HUES64 (cell line): ENCODE measurements around the gene CYB561D2.

Experiments used
- H3K27ac ChIP-seq: 2 replicates; pipeline ENCODE4 v1.7.0; 2013; ENCODE audit warnings: low read depth, low read length, inconsistent platforms
- H3K27me3 ChIP-seq: 2 replicates; pipeline ENCODE4 v1.6.1; 2013; ENCODE audit warnings: mild to moderate bottlenecking, low read length; ENCODE audit not compliant: insufficient read depth
- H3K36me3 ChIP-seq: 2 replicates; pipeline ENCODE4 v1.6.1; 2013; ENCODE audit warnings: mild to moderate bottlenecking, low read length; ENCODE audit not compliant: insufficient read depth
- H3K4me1 ChIP-seq: 2 replicates; pipeline ENCODE4 v1.6.1; 2013; ENCODE audit warnings: mild to moderate bottlenecking, low read length, moderate library complexity; ENCODE audit not compliant: insufficient read depth
- H3K4me3 ChIP-seq: 2 replicates; pipeline ENCODE4 v1.5.1; 2013; ENCODE audit warnings: mild to moderate bottlenecking, low read length, moderate library complexity
- H3K9ac ChIP-seq: 2 replicates; pipeline ENCODE4 v1.6.1; 2013; ENCODE audit warnings: mild to moderate bottlenecking, low read depth, low read length
- H3K9me3 ChIP-seq: 2 replicates; pipeline ENCODE4 v1.6.1; 2013; ENCODE audit warnings: low read depth, low read length; ENCODE audit not compliant: insufficient read depth
- WGBS: fragments of 150-250, 120-280 bp; methylation state at CpG from one replicate; pipeline ENCODE4 v1.1.7; 2013; ENCODE audit warnings: missing lambda C conversion rate; 5-methylcytosine and 5-hydroxymethylcytosine counted together

CYB561D2 gene

DNA sequence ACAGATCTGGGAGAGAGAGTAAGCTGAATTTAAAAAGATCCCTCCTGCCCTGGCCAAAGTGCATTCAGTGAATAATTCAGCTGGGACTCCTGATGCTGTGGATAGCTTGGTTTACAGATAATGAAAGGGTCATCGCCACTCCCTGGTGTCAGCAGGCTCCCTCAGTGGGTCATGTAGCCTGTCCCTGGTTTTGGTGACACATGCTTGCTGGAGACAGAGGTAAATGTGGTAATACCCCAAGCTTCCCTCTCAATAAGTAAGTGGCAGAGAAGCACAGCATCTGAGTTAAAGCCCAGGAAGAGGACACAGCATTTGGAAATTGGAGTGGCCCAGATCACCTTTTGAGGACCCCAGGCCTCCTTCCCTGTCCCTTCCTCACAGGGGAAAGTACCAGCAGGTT lies 6.8 kb downstream of the CYB561D2 start:
- Histone ChIP-seq H3K36me3 (peaks cover 45% of the 10 kb centered on the region), H3K4me1 (peaks cover 11% of the 10 kb centered on the region; the same call in 1 of the 2 replicates), H3K27ac (no peak overlapping the region), H3K9me3 (no peaks in the 10 kb centered on the region), H3K27me3 (no peaks in the 10 kb centered on the region), H3K4me3 (peak overlapping the region; percentile 78; the same call in 1 of the 2 replicates), H3K9ac (peak overlapping the region; percentile 48; the same call in 1 of the 2 replicates)
- 97% methylated on average over 1 of the region's 1 CpG for WGBS

DNA sequence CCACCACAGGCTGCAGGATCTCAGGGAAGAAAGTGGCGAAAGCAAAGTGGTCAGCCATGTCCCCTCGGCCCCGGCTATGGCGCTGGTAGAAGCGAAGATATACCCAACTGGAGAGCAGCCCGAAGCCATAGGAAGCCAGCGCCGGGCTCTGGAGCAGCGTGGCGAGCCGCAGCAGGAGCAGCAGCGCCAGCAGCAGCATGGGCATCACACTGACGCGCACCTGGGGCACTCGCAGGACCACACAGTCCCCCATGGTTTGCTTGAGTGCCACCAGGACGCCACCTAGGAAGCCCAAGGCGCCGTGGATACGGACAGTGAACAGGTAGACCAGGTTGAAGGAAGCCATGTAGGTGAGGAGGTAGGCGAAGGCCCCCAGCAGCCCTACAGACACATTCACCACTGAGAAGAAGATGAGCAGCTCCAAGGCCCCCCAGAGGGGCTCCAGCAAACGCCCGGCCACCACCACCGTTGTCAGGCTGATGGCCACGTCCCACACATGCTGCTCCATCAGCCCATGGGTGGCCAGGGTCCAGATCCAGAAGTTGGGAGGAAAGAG lies 7.8 kb downstream of the CYB561D2 start:
- peak overlapping the region; percentile 77 for H3K9ac ChIP-seq
- peaks cover 41% of the 10 kb centered on the region for H3K36me3 ChIP-seq
- 84% methylated on average over 23 of the region's 24 CpGs for WGBS
- H3K4me1 ChIP-seq: peaks cover 11% of the 10 kb centered on the region; the same call in 1 of the 2 replicates
- H3K27me3 ChIP-seq: peaks cover 1% of the 10 kb centered on the region; the same call in 1 of the 2 replicates
- H3K27ac ChIP-seq: no peak overlapping the region
- H3K4me3 ChIP-seq: peak overlapping the region; percentile 78
- no peaks in the 10 kb centered on the region for H3K9me3 ChIP-seq

DNA sequence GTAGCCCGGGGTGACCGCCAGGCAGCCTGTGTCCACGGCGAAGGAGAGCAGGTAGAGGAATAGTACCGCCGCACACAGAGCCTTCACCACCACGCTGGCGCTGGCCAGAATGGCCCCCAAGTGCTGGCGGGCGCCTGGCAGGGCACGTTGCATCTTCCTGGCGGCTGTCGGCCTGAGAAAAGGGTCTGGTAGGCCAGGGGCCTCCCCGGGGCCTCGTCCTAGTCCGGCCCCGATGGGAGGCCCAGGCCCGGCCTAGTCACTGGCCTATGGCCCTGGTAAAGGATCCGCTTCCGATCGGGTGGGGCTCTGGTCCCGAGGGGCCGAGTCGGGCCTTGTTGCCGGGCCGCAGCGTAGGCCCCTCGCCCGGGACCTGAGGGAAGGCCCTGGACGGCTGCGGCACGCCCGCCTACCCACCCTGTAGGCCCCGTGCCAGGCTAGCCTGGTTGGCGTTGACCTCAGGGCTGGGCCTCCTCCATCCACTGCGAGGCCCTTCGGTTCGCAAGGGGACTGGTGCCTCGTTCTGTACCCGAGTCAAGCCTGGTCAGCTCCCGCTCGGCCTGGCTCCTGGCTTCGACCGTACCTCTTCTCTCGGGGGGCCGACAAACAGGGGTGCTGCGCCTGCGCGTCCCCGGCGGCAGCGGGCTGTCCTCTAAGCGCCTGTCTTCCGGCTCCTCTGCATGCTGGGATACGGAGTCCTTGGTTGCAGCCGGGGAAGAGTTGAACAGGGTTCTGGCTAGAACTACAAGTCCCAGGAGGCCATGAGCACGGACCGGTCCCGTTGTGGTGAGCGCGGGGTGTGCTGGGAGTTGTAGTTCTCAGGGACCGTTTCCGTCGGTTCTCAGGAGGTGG lies 8.5 kb downstream of the CYB561D2 start, which contains the start of gene TMEM115:
Gene TMEM115, minus strand, starts transcription at position 611 of the 849 bp plus-strand sequence. Its CDS starts 458 bp downstream, at position 153.
- 6% methylated on average over 64 of the region's 64 CpGs for WGBS
- peak within 1 kb of the TSS; percentile 77 for H3K9ac ChIP-seq
- peaks cover 8% of the 10 kb centered on the region for H3K27me3 ChIP-seq
- H3K36me3 ChIP-seq: peaks cover 38% of the 10 kb centered on the region
- H3K9me3 ChIP-seq: no peaks in the 10 kb centered on the region
- peak within 1 kb of the TSS; percentile 78 for H3K4me3 ChIP-seq
- H3K27ac ChIP-seq: peak within 1 kb of the TSS; percentile 58; the same call in 1 of the 2 replicates
- peaks cover 11% of the 10 kb centered on the region; the same call in 1 of the 2 replicates for H3K4me1 ChIP-seq

DNA sequence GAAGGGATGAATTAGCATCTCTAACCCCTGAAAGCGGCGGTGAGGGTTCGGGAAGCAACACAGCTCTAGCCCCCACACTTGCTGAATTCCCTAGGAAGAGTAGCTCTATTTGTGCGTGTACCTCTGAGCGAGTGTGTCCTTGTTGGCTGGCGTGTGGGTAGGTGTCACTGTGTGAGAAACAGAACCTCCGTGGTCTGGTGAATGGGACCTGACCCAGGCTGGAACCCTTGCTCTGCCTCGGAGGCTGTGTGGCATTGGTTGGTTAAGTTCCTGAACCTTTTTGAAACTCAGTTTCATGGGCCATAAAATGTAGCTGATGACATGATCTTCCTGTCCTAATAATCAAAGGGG lies 9.1 kb downstream of the CYB561D2 start:
- peaks cover 11% of the 10 kb centered on the region; the same call in 1 of the 2 replicates for H3K4me1 ChIP-seq
- H3K27ac ChIP-seq: no peak overlapping the region
- 30% methylated on average over 8 of the region's 8 CpGs for WGBS
- peaks cover 14% of the 10 kb centered on the region for H3K27me3 ChIP-seq
- peak overlapping the region; percentile 78 for H3K4me3 ChIP-seq
- peaks cover 32% of the 10 kb centered on the region for H3K36me3 ChIP-seq
- no peak overlapping the region for H3K9ac ChIP-seq
- H3K9me3 ChIP-seq: no peaks in the 10 kb centered on the region

DNA sequence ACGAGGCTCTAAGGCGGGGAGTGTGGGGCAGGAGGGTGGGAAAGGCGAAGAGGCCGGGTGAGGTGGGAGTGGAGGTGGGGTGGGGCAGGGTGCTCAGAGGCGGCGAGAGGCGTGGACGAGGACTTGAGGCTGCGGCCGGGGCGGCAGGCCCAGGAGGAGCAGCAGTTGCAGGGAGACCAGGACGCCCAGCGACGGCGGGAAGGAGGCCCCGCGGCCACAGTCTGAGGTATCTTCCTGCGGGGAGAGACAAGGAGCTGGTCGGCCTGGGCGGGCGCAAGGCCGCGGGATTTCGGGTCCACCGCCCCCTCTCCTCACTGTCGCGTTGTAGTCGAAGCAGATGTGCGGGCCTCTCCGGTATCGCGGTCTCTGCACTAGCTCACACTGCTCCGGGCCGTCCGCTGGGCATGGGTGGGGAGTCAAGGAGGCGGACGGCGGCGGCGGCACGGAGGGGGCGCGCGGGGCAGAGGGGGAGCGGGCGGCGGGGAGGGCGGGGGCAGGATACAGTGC lies 14.0 kb downstream of the CYB561D2 start:
- Histone ChIP-seq H3K4me1 (peaks cover 3% of the 10 kb centered on the region; the same call in 1 of the 2 replicates), H3K9ac (peak overlapping the region; percentile 74), H3K4me3 (peak overlapping the region; percentile 81), H3K9me3 (no peaks in the 10 kb centered on the region), H3K27ac (no peak overlapping the region), H3K27me3 (peaks cover 22% of the 10 kb centered on the region), H3K36me3 (no peaks in the 10 kb centered on the region)
- 8% methylated on average over 48 of the region's 48 CpGs for WGBS

DNA sequence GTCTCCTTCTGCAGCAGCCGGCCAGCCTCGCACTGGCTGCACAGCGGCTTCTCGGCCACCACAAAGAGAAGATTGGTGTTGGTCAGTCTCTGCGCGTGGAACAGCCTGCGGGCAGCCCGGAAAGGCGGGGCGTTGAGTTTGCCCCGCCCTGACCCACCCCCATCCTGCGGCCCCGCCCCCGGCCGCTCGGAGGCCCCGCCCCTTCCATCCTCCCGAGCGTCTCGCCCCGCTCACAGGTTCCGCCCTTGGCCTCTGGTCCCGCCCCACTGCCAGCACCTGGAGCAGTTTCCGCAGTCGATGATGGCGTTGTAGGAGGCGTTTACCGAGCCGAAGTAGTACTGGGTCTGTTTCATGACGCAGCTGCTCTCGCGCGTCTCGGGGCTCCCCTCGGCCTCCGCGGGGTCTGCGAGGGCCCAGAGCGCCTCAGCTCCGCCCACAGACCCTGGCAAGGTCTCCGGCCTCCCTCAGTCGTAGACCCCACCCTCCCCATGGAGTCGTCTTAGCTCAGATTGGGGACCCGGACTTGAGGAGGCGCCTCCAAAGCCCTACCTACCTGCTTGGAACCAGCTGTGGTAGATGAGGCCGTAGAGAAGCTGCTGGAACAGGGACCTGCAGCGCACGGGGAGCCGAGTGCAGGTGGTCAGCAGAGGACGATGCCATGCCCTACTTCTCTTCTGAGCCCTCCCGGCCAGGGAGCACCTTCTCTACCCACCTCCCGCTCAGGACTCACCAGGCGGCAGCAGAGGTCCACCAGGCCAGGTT lies 14.6 kb downstream of the CYB561D2 start:
- peak overlapping the region; percentile 81 for H3K4me3 ChIP-seq
- H3K9ac ChIP-seq: peak overlapping the region; percentile 51
- no peaks in the 10 kb centered on the region; the same call in 1 of the 2 replicates for H3K4me1 ChIP-seq
- no peaks in the 10 kb centered on the region for H3K36me3 ChIP-seq
- WGBS: 4% methylated on average over 47 of the region's 53 CpGs
- no peaks in the 10 kb centered on the region for H3K9me3 ChIP-seq
- no peak overlapping the region for H3K27ac ChIP-seq
- H3K27me3 ChIP-seq: peaks cover 22% of the 10 kb centered on the region

DNA sequence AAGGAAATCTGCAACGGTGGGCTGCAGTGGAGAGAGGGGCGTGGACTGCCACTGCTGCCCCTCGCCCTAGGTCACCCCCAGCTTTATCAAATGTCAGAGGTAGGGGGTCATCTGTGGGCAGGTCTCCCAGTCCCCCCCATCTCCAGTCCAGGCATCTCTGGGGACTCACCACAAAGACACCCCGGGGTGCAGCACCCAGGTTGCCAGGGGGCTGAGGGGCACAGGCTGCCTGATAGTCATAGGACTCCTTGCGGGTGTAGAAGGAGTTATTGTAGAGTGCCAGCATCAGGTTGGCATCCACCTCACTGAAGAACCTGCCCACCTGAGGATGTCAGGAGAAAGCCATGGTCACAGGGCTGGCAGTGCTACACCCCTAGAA lies 15.2 kb downstream of the CYB561D2 start:
- Histone ChIP-seq H3K4me3 (peak overlapping the region; percentile 81), H3K27ac (no peak overlapping the region), H3K4me1 (peaks cover 1% of the 10 kb centered on the region; the same call in 1 of the 2 replicates), H3K9ac (peak overlapping the region; percentile 51; the same call in 1 of the 2 replicates), H3K27me3 (peaks cover 22% of the 10 kb centered on the region), H3K36me3 (no peaks in the 10 kb centered on the region), H3K9me3 (no peaks in the 10 kb centered on the region)
- WGBS: 69% methylated on average over 5 of the region's 5 CpGs

DNA sequence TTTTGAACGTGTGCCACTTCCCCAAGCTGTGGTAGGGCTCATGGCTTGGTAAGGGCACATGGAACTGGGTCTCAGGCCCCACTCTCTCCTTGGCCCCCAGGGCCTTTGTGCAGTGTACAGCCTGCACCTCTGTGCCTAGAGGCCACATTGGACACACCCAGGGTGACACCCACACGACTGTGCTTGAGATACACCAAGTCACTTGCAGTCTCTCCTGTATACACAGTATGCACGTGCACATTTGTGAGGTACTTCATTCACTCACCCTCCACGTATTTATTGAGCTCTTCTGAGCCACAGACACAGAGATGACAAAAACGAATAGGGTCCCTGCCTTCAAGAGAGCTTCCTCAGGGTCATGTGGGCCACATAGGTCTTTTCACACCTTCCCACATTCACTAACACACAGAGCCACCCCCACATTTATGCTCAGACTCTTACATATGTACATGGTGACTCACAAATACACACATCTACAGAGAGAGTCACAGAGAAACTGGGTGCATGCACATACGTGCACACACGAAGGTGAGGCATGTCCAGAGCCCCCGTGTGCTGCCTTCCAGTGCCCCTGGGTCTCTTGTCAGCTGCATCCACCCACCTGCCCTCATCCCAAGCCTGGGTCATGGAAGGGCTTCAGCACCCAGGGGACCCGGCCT lies 18.5 kb downstream of the CYB561D2 start:
- no peak overlapping the region for H3K4me3 ChIP-seq
- no peaks in the 10 kb centered on the region for H3K9me3 ChIP-seq
- H3K36me3 ChIP-seq: no peaks in the 10 kb centered on the region
- peaks cover 14% of the 10 kb centered on the region for H3K27me3 ChIP-seq
- no peak overlapping the region for H3K27ac ChIP-seq
- WGBS: 80% methylated on average over 9 of the region's 9 CpGs
- no peak overlapping the region for H3K9ac ChIP-seq
- peaks cover 19% of the 10 kb centered on the region for H3K4me1 ChIP-seq

DNA sequence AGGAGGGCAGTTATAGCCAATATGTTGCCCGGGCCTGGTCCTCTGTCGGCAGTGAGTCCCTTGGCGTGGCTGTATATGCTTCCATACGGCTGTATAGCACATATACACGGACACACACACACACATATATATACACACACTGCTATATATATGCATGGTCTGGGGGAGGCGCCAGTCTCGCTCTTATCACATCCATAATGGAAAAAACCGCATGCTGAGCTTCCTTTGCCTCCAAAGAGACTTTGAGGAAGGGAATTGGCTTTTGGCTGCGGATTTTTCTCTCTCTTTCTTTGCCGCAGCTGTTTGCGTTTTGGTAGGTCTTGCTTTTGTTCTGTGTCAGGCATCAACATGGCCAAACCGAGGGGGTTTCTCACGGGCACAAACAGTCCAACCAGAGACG lies 19.9 kb downstream of the CYB561D2 start:
- Histone ChIP-seq H3K27me3 (0 out of 2 replicates have a peak, but pooled peaks cover 8% of the 10 kb centered on the region), H3K9ac (no peak overlapping the region), H3K4me1 (peaks cover 19% of the 10 kb centered on the region), H3K9me3 (no peaks in the 10 kb centered on the region), H3K4me3 (no peak overlapping the region), H3K36me3 (no peaks in the 10 kb centered on the region), H3K27ac (no peak overlapping the region)
- WGBS: 78% methylated on average over 14 of the region's 14 CpGs

DNA sequence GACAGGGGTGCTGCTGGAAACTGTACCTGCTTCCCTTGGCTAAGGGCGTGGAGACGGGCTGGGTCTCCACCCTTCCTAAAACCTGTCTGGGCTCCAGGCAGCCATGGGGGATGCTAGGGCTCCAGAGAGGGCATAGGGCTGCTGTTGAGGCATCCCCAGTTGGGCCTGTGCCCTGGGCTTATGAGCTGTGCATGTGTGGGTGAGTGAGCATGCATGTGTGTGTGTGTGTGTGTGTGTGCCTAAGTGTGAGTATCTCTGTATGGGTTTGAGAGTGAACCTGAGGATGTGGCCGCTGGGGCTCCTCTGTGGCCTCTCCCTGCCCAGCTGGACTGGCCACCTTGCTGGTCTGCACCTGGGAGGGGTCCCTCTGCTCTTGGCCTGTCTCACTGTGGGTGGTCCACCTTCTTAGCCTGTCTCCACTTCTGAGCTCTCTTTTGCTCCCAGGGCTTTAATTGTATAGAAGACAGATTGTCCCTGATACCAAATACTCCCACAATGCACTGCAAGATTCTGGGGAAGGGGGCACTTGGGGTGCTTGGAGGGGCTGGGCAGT lies 20.5 kb downstream of the CYB561D2 start:
- Histone ChIP-seq H3K9ac (no peak overlapping the region), H3K27ac (no peak overlapping the region), H3K9me3 (no peaks in the 10 kb centered on the region), H3K4me3 (no peak overlapping the region), H3K4me1 (peaks cover 19% of the 10 kb centered on the region), H3K36me3 (no peaks in the 10 kb centered on the region), H3K27me3 (0 out of 2 replicates have a peak, but pooled peaks cover 3% of the 10 kb centered on the region)
- WGBS: 89% methylated on average over 3 of the region's 3 CpGs
